GM21529 (cell line): ENCODE measurements around the gene GRHL3.

Experiments used
- ATAC-seq: cut with Tn5 transposase; IDR thresholded peaks from one replicate; pipeline ENCODE4 v1.9.1; 2021; ENCODE audit not compliant: unreplicated experiment

Gene GRHL3

DNA sequence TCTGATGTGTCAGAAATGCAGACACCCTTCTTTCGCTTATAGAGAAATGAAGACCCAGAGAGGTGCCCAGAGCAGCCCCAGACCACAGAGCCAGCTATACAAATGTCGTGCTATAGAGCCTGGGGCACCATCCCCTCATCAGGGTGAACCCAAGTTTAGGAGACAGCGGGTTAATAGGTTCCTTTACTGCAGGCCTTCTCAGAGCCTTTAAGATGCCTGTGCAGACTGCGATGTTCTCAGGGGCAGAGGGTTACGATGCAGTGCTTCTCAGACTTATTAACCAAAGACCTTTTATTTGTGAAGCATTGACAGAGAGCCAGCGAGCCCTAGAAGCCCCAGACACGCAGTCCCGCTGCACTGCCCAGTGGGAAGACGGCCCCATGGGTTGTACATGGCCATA lies 47.5 kb downstream of the GRHL3 start:
- no peak for ATAC-seq

DNA sequence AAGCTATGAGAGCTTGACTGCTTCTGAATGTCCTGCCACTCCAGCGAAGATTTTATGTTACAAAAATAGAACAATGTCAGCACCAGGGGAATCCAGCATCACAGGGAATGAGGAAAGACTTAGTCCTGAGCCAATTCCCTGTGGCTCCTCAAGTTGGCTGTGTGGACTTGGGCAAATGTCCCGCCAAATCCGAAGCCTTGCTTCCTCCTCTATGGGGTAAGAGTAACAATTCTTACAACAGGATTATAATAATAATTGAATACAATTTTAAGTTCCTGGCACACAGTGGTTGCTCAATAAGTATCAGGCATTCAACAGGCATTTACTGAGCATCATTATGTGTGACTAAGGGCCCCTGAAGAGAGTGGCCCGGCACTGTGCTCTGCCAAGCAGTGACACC lies 50.0 kb downstream of the GRHL3 start:
- no peak for ATAC-seq

DNA sequence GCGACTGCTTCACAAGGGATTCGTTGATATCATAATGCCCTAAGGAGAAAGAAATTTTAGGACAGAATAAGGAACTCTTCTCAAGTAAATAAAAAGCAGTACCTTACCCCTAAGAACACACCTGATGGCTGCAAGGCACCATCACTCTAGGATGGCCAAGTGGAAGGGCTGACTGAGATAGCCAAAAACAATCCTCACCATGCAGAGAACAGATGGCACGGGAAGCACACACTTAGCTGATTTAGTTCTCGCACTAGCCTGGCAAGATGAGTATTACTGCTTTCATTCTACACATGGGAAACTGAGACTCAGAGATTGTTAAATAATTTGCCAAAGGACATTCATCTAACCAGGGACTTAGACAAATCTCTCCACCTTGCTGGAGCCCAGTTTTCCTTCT lies 50.6 kb downstream of the GRHL3 start:
- ATAC-seq: no peak

DNA sequence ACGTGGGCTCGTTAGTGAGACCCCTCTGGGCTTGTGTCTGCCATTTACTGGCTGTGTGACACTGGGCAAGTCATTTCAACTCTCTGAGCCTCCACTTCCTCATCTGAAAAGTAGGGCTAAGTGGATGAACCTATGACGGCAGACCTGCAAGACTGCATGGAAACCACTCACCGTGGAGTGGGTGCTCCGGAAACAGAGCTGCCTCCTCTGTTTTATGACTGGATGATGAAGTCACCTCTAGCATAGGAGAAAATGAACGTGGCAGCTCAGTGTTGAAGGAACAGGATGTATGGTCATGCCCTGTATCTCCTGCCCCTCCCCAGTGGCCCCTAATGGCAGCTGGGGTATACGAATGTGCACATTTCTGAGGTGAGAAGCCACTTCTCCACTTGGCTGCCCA lies 53.9 kb downstream of the GRHL3 start:
- no peak for ATAC-seq

- ATAC-seq: no peak
Measured at GRCh38 chr1:24373710-24374109, 54.6 kb downstream of the GRHL3 start.

DNA sequence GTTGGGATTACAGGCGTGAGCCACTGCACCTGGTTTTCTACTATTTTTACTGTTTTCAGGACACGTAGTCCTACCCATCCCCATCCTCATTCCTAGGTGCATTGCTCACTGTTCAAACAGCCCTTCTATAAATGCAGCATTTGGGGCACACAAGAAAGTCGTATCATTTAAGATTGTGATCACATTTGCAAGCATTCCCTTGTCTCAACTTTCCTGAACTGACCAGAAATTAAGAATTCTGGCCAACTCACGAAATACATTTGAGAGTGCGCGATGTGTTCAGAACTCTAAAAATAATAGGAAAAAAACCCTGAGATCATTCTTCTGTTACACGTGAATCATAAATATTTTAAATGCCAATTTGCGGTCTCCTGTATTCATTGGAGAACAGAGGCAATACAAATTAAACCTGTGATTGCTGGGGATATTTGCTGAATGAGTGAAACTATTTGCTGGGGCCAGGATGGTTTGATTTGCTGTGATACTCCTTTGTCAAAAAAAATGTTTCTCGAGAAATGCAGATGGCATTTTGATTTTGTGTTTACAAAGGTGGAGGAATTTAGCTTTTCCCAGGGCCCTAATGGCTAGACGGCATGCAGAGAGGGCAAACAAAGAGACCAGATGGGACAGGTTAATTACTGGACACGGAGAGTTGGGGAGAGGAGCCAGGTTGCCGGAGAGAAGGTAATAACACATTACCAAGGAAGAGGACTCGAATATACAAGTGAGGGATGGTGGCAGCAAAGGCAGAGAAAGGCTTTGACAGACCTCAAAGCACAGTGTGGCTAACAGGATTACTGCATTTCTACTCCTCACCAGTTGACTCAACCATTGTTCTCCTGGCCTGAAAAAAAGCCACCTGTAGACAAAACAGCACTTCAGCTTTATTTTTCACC lies 56.0 kb downstream of the GRHL3 start:
- ATAC-seq: no peak

DNA sequence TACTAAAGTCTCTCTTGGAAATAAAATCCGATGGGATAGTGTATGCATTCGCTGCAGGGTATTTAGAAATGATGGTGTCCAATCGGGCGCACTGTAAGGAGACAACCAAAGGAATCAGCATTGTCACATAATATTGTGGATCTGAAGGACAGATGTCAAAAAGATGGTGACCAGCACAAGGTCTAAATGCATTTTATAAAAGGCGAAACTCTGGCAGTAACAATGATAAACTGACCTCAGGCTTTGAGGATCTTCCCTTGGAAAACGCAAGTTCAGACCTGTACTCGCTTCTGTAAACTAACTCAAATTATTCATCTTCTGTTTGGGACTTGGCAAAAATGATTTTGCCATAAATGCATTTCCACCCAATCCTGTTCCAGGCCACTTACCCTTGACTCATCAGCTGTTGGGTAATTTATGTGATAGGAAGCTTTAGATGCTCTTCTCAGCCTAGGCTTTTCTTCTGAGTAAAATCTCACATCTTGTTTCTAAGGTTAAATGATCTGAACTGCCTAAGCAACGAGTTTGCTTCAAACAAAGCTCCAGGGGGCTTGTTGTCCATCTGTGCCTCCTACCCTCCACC lies 60.7 kb downstream of the GRHL3 start:
- no peak for ATAC-seq

- ATAC-seq: no peak
Measured at GRCh38 chr1:24380508-24380907, 61.4 kb downstream of the GRHL3 start.

DNA sequence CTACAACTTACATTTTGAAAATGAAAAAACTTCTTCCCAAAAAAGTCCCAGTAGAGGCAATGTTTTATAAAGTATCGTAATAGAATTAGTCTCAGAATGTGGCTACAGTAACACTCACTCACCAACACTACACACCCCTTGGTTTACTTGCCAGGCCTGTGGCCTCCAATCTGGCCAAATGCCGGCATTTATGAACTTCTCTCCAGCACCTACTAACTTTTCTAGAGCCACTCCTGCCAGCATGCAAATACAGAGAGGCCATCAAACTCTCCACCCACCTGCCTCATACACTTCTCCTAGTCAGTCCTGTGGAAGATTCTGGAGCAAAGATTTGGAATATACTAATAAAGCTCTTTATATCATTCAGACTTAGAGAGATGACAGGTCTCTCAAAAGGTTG lies 62.1 kb downstream of the GRHL3 start:
- no peak for ATAC-seq

GRCh38 chr1:24382165-24382577 lies 63.0 kb downstream of the GRHL3 start:
- ATAC-seq: no peak

GRCh38 chr1:24383381-24383940 lies 64.3 kb downstream of the GRHL3 start:
- no peak for ATAC-seq

GRCh38 chr1:24384251-24385090 lies 65.3 kb downstream of the GRHL3 start:
- ATAC-seq: peak; percentile 78

DNA sequence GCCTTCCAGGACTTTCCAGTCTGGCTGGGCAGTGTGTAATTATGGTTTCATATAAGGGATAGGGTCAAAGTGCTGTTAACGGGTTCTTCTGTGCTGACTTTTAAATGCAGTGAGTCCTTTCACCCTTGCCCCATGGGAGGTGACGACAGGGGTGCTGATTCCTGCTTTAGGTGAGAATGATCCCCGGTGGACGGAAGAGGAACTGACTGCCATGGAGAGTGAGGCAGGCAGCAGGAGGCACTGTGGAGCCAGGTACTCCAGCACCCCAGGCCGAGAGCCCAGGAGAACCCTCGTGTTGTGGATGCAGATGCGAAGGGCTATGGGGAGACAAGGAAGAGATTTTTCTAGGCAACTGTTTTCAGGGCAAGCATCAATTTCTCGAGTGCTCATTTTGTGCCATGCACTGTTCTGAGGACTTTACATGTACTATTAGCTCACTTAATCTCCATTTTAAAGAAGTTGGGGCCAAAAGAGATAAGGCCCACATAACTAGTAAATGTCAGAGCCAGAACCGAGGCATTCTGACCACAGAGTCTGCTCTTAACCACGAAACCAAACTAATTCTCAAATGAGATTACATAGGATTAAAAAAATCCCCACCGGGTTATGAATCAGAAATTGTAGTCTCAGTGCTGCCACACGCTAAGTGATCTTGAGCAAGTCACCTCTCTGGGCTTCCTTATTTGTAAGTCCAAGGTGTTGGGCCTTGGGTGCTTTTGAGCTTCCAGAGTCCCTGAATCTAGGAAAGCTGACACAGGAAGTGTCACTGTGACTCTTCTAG lies 66.2 kb downstream of the GRHL3 start:
- no peak for ATAC-seq

DNA sequence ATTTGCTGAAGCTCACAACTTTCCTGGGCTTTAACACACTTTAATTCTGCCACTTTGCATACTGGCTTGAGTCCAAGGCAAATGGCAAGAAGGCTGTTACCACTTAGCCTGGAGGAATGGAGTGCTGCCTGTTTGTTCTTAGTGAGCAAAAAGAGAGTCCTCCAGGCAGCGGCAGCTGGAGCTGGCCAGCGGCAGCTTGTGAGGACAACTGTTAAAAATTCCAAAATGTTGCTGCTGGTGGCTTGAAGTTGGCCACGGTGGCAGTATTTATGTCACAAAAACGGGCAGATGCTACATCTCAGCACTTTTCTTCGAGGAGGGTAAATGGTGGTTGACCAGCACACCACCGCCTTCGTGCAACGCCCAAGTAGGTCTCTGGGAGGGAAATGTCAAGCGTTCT lies 67.1 kb downstream of the GRHL3 start:
- no peak for ATAC-seq

DNA sequence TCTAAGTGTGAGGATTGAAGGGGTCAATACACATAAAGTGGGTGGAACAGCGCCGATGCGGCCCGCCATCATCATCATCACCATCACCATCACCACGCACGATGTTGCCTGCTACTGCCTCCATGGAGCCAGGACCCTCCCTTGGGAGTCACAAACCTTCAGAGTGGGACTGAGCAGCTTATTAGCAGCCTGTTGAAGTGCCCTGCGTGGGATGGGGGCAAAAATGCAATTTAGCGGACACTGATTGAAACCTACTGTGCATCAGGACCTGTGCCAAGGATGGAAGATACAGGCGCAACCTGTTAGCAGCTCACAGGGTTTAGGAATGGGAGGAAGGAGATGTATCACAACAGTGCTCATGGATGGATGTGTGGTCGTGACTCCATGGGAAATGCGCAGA lies 67.8 kb downstream of the GRHL3 start:
- ATAC-seq: no peak

- no peak for ATAC-seq
Measured at GRCh38 chr1:24387636-24388175, 68.5 kb downstream of the GRHL3 start.

DNA sequence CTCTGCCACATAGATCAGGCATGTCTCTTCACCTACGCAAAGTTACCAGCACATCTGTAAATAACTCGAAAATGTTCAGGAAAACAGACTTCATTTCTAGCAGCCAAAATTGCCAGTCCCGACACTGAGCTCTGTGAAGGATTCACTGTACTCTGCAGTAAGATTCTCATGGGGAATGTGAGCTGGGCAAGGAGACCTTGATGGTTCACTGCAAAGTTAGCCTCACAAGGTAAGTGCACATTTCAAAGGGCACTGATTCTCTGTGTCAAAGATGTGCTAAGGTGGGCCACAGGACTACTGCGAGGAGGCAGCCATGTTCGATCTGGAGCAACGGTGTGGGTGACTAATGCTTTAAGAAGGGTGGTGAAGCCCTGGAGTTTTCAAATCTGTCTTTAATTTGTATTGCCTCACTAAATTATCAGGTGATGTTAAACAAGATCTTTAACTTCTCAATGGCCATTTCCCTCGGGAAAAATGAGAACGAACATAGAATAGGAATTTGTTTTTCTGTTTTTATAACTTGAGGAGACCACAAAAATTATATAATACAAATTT lies 69.3 kb downstream of the GRHL3 start:
- no peak for ATAC-seq

GRCh38 chr1:24389231-24389678 lies 70.1 kb downstream of the GRHL3 start:
- ATAC-seq: no peak

DNA sequence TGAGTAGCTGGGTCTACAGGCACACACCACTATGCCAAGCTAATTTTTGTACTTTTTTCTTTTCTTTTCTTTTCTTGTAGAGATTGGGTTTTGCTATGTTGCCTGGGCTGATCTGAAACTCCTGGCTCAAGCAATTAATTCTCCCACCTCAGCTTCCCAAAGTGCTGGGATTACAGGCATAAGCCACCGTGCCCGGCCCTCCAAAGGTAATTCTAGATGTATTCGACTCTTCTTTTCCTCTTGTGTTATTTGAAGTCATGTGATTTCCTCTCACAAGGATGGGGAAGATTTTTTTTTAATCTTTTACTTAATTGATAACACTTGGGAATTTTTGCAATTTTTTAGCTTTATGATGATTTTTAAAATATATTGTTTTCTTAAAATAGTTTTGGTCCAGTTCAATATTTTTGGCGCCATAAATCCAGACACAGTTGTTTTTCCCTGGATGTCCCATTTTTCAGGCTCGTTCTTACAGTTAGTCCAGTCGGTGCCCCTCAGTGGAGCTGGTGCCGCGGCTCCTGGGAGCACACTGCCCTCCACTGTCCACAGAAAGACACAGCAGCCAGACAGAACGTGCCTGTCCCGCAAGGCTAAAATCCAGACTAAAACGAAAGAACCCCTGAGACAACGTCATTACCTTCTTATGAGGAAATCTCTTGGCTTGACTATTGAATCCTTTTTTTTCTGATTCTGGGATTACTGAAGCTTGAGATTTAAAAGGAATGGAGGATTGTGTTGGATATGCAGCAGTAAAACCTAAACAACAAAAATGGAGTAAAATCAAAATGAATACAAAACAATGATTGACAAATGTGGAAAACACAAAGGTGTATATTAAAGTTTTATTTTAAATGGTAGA lies 72.0 kb downstream of the GRHL3 start:
- peak; percentile 53 for ATAC-seq
